Measurements from ENCODE around the gene C2orf74. TPM values are rescaled to one million over a fixed set of nuclear protein-coding genes. Genes with fewer than 3 reads are reported as not detected.

Gene C2orf74
- total RNA-seq, 1 donor from 2014 or later: 32.9 TPM

DNA sequence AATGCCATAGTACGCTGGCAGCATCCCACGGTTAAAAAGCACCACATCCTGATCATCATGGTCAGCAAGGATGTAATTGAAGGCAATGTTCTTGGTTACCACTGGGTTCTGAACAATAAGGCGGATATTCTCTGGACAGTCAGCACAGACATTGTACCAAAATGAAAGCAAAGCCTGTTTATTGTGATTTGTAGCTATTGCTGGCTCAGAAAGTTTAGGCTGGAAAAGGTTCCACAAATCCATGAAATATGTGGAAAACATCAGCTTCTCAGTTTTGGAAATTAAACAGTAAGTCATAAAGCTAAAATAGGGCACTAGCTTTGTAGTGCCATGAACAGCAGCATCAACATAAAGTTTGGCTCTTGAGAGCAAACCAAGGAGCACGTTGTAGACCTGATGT is 52.2 kb downstream of the C2orf74 start:
- no peak for DNase-seq (ENCODE audit: low read depth)

Other genes with a start within 250 kb of the C2orf74 start
- 37.6 and 44.6 TPM in 2 replicates for gene PEX13, start 144.5 kb upstream of the C2orf74 start, total RNA-seq
- gene PUS10, start 143.9 kb upstream of the C2orf74 start, total RNA-seq: 6.9 and 9.3 TPM in 2 replicates
- gene SANBR, start 96.3 kb upstream of the C2orf74 start, total RNA-seq: 9.4 and 11.1 TPM in 2 replicates